H9 (cell line): ENCODE results near the gene GLCE. TPM values are rescaled to one million over a fixed set of nuclear protein-coding genes. Genes with fewer than 3 reads are reported as not detected.

Experiments used
- DNase-seq: peaks from one replicate; pipeline ENCODE4 v3.0.0-alpha.2; 2017
- H2AFZ ChIP-seq: one replicate; pipeline ENCODE4 v1.6.1; 2013; ENCODE audit warnings: mild to moderate bottlenecking, low read length, control low read depth, moderate library complexity
- H2AK5ac ChIP-seq: 2 replicates; pipeline ENCODE4 v1.6.1; 2013; ENCODE audit warnings: low read length, control low read depth, mixed read lengths; ENCODE audit not compliant: insufficient read length
- H2BK120ac ChIP-seq: one replicate; pipeline ENCODE4 v1.6.1; 2013; ENCODE audit warnings: low read depth, mild to moderate bottlenecking, low read length, control low read depth, inconsistent platforms; ENCODE audit not compliant: poor library complexity, severe bottlenecking
- H2BK12ac ChIP-seq: 2 replicates; pipeline ENCODE4 v1.6.1; 2013; ENCODE audit warnings: low read length, control low read depth, mixed read lengths, low read depth; ENCODE audit not compliant: insufficient read length
- H2BK15ac ChIP-seq: 2 replicates; pipeline ENCODE4 v1.6.1; 2013; ENCODE audit warnings: low read depth, low read length, control low read depth
- H2BK20ac ChIP-seq: one replicate; pipeline ENCODE4 v1.6.1; 2013; ENCODE audit warnings: low read depth, mild to moderate bottlenecking, low read length, control low read depth, inconsistent platforms; ENCODE audit not compliant: poor library complexity, severe bottlenecking
- H2BK5ac ChIP-seq: 2 replicates; pipeline ENCODE4 v1.6.1; 2013; ENCODE audit warnings: low read length, control low read depth, mixed read lengths; ENCODE audit not compliant: insufficient read length
- H3K14ac ChIP-seq: 2 replicates; pipeline ENCODE4 v1.6.1; 2013; ENCODE audit warnings: low read length, control low read depth; ENCODE audit not compliant: insufficient read depth
- H3K18ac ChIP-seq: 2 replicates; pipeline ENCODE4 v1.6.1; 2013; ENCODE audit warnings: low read depth, mild to moderate bottlenecking, mixed read lengths, low read length, control low read depth; ENCODE audit not compliant: insufficient read length
- H3K23ac ChIP-seq: 2 replicates; pipeline ENCODE4 v1.6.1; 2013; ENCODE audit warnings: low read length, control low read depth, mixed read lengths, low read depth; ENCODE audit not compliant: insufficient read length
- H3K23me2 ChIP-seq: 2 replicates; pipeline ENCODE4 v1.6.1; 2013; ENCODE audit warnings: low read depth, mild to moderate bottlenecking, mixed read lengths, low read length, control low read depth; ENCODE audit not compliant: insufficient read length, poor library complexity, severe bottlenecking
- H3K27ac ChIP-seq: 2 replicates; pipeline ENCODE4 v1.5.1; 2013; ENCODE audit warnings: low read length, control low read depth, mixed read lengths, low read depth; ENCODE audit not compliant: insufficient read length
- H3K27me3 ChIP-seq: 2 replicates; pipeline ENCODE4 v1.6.1; 2013; ENCODE audit warnings: low read length, control low read depth, inconsistent platforms; ENCODE audit not compliant: insufficient read depth
- H3K4ac ChIP-seq: 2 replicates; pipeline ENCODE4 v1.6.1; 2013; ENCODE audit warnings: low read depth, mild to moderate bottlenecking, control low read depth, inconsistent platforms, low read length, moderate library complexity
- H3K4me1 ChIP-seq: 2 replicates; pipeline ENCODE4 v1.6.1; 2013; ENCODE audit warnings: low read length, control low read depth, inconsistent platforms; ENCODE audit not compliant: insufficient read depth
- H3K4me2 ChIP-seq: 2 replicates; pipeline ENCODE4 v1.6.1; 2013; ENCODE audit warnings: low read length, control low read depth, mixed read lengths; ENCODE audit not compliant: insufficient read length, insufficient read depth
- H3K56ac ChIP-seq: 2 replicates; pipeline ENCODE4 v1.6.1; 2013; ENCODE audit warnings: low read depth, mild to moderate bottlenecking, mixed read lengths, low read length, control low read depth; ENCODE audit not compliant: insufficient read length
- H3K79me1 ChIP-seq: 2 replicates; pipeline ENCODE4 v1.6.1; 2013; ENCODE audit warnings: low read depth, mild to moderate bottlenecking, moderate library complexity, low read length, control low read depth, inconsistent platforms; ENCODE audit not compliant: insufficient read depth, poor library complexity, severe bottlenecking
- H3K79me2 ChIP-seq: 2 replicates; pipeline ENCODE4 v1.6.1; 2013; ENCODE audit warnings: low read length, control low read depth, inconsistent platforms; ENCODE audit not compliant: insufficient read depth
- H3K9ac ChIP-seq: 2 replicates; pipeline ENCODE4 v1.6.1; 2013; ENCODE audit warnings: low read length, control low read depth, mixed read lengths; ENCODE audit not compliant: insufficient read length; ENCODE audit errors: extremely low read depth
- H3K9me3 ChIP-seq: one replicate; pipeline ENCODE4 v1.6.1; 2013; ENCODE audit warnings: low read depth, low read length, inconsistent platforms; ENCODE audit not compliant: control insufficient read depth
- H3T11ph ChIP-seq: one replicate; pipeline ENCODE4 v1.6.1; 2013; ENCODE audit warnings: mild to moderate bottlenecking, low read length, control low read depth, inconsistent platforms
- H4K20me1 ChIP-seq: one replicate; pipeline ENCODE4 v1.6.1; 2013; ENCODE audit not compliant: control insufficient read depth, insufficient read length, insufficient read depth
- H4K5ac ChIP-seq: 2 replicates; pipeline ENCODE4 v1.6.1; 2013; ENCODE audit warnings: low read depth, mild to moderate bottlenecking, mixed read lengths, low read length, control low read depth; ENCODE audit not compliant: insufficient read length
- H4K8ac ChIP-seq: replicated peaks from 2 replicates; pipeline ENCODE4 v1.6.1; 2013; ENCODE audit warnings: low read length, control low read depth, mixed read lengths, low read depth; ENCODE audit not compliant: insufficient read length
- H4K91ac ChIP-seq: 2 replicates; pipeline ENCODE4 v1.6.1; 2013; ENCODE audit warnings: low read depth, mild to moderate bottlenecking, moderate library complexity, mixed read lengths, low read length, control low read depth; ENCODE audit not compliant: insufficient read length
- H3K27ac Mint-ChIP-seq, 3 experiments: 2 replicates in 2 of 3; 3 replicates in 1 of 3; pipeline ENCODE4 v1.8.0; 2020 to 2021; ENCODE audit warnings: mixed read lengths in 3 of 3, mild to moderate bottlenecking in 1 of 3, moderate library complexity in 1 of 3
- H3K27me3 Mint-ChIP-seq: 2 replicates; pipeline ENCODE4 v1.8.0; 2021; ENCODE audit warnings: low read depth, mild to moderate bottlenecking, moderate library complexity, mixed read lengths
- H3K36me3 Mint-ChIP-seq, 3 experiments: 2 replicates in 2 of 3; 3 replicates in 1 of 3; pipeline ENCODE4 v1.8.0; 2020 to 2021; ENCODE audit warnings: low read depth in 3 of 3, mixed read lengths in 3 of 3; ENCODE audit not compliant: insufficient read depth in 1 of 3
- H3K4me1 Mint-ChIP-seq, 2 experiments: 2 replicates each; pipeline ENCODE4 v1.8.0; 2020; ENCODE audit warnings: mixed read lengths in 2 of 2
- H3K4me3 Mint-ChIP-seq, 2 experiments: 2 replicates in 1 of 2; 3 replicates in 1 of 2; pipeline ENCODE4 v1.8.0; 2020 to 2021; ENCODE audit warnings: mild to moderate bottlenecking in 2 of 2, mixed read lengths in 2 of 2, moderate library complexity in 1 of 2
- H3K9me3 Mint-ChIP-seq, 2 experiments: 2 replicates in 1 of 2; 3 replicates in 1 of 2; pipeline ENCODE4 v1.8.0; 2020; ENCODE audit warnings: mild to moderate bottlenecking in 2 of 2, mixed read lengths in 2 of 2, moderate library complexity in 1 of 2
- CTCF ChIP-seq: fragments of 200-600 bp; sonication (generic); conservative IDR thresholded peaks from 3 replicates; pipeline ENCODE4 v1.8.0; 2021; ENCODE audit warnings: antibody characterized with exemption, mild to moderate bottlenecking
- WGBS: extraction: QIAGEN DNeasy Blood & Tissue Kit; methylation state at CpG from one replicate; pipeline ENCODE4 v1.1.7; 2013; ENCODE audit warnings: missing lambda C conversion rate, low lambda C conversion rate, mixed read lengths; ENCODE audit not compliant: insufficient read length; ENCODE audit errors: extremely low coverage; 5-methylcytosine and 5-hydroxymethylcytosine counted together
- total RNA-seq: library from RNA; stranded (reverse); gene quantifications from 2 replicates; pipeline ENCODE4 v1.2.1, GENCODE V29; 2021

GLCE gene
- total RNA-seq, 1 experiment from 2014 or later: 12.2 TPM

GRCh38 chr15:69215314-69216035 is 55.0 kb downstream of the GLCE start:
- Mint-ChIP-seq H3K4me3 (no peak overlapping the region), H3K36me3 (peaks cover 0 to 2% (median 0%) of the 10 kb centered on the region in 3 experiments; a peak in 2 of 7 replicates), H3K9me3 (no peaks in the 10 kb centered on the region; a peak in 1 of 5 replicates), H3K27ac (peak overlapping the region in 1 of 3 experiments; percentile 20; a peak in 1 of 7 replicates), H3K27me3 (no peaks in the 10 kb centered on the region), H3K4me1 (no peaks in the 10 kb centered on the region)
- no peak overlapping the region for H4K5ac ChIP-seq
- no peak overlapping the region for H4K91ac ChIP-seq
- no CpG with 5 or more reads among the region's 2 CpGs for WGBS
- no peak overlapping the region for H3T11ph ChIP-seq
- no peaks in the 10 kb centered on the region for H3K79me2 ChIP-seq
- H3K56ac ChIP-seq: no peak overlapping the region
- no peak overlapping the region for H3K18ac ChIP-seq
- H3K4me2 ChIP-seq: no peak overlapping the region
- H3K23ac ChIP-seq: no peak overlapping the region
- no peak overlapping the region for H3K4ac ChIP-seq
- H2AK5ac ChIP-seq: no peak overlapping the region
- no peaks in the 10 kb centered on the region for H3K23me2 ChIP-seq
- no peak overlapping the region for H3K27ac ChIP-seq
- no peaks in the 10 kb centered on the region for H3K4me1 ChIP-seq
- H3K79me1 ChIP-seq: no peaks in the 10 kb centered on the region
- no peak overlapping the region for H3K9ac ChIP-seq
- no peak for DNase-seq
- no peak overlapping the region for H3K14ac ChIP-seq
- no peak overlapping the region for H2BK120ac ChIP-seq
- H4K20me1 ChIP-seq: no peaks in the 10 kb centered on the region
- no peaks in the 10 kb centered on the region for H3K27me3 ChIP-seq
- no peak overlapping the region for H2BK5ac ChIP-seq
- H4K8ac ChIP-seq: no peak overlapping the region
- no peak overlapping the region for H2AFZ ChIP-seq
- H2BK20ac ChIP-seq: no peak overlapping the region
- H3K9me3 ChIP-seq: no peaks in the 10 kb centered on the region
- no peak overlapping the region for H2BK15ac ChIP-seq
- H2BK12ac ChIP-seq: no peak overlapping the region
- no peak for TF ChIP-seq CTCF
